H9 (cell line): ENCODE results near the gene ZNF646. TPM values are rescaled to one million over a fixed set of nuclear protein-coding genes. Genes with fewer than 3 reads are reported as not detected.

Experiments used
- DNase-seq: peaks from one replicate; pipeline ENCODE4 v3.0.0-alpha.2; 2017
- H2AFZ ChIP-seq: one replicate; pipeline ENCODE4 v1.6.1; 2013; ENCODE audit warnings: mild to moderate bottlenecking, low read length, control low read depth, moderate library complexity
- H2AK5ac ChIP-seq: 2 replicates; pipeline ENCODE4 v1.6.1; 2013; ENCODE audit warnings: low read length, control low read depth, mixed read lengths; ENCODE audit not compliant: insufficient read length
- H2BK120ac ChIP-seq: one replicate; pipeline ENCODE4 v1.6.1; 2013; ENCODE audit warnings: low read depth, mild to moderate bottlenecking, low read length, control low read depth, inconsistent platforms; ENCODE audit not compliant: poor library complexity, severe bottlenecking
- H2BK12ac ChIP-seq: 2 replicates; pipeline ENCODE4 v1.6.1; 2013; ENCODE audit warnings: low read length, control low read depth, mixed read lengths, low read depth; ENCODE audit not compliant: insufficient read length
- H2BK15ac ChIP-seq: 2 replicates; pipeline ENCODE4 v1.6.1; 2013; ENCODE audit warnings: low read depth, low read length, control low read depth
- H2BK20ac ChIP-seq: one replicate; pipeline ENCODE4 v1.6.1; 2013; ENCODE audit warnings: low read depth, mild to moderate bottlenecking, low read length, control low read depth, inconsistent platforms; ENCODE audit not compliant: poor library complexity, severe bottlenecking
- H2BK5ac ChIP-seq: 2 replicates; pipeline ENCODE4 v1.6.1; 2013; ENCODE audit warnings: low read length, control low read depth, mixed read lengths; ENCODE audit not compliant: insufficient read length
- H3K14ac ChIP-seq: 2 replicates; pipeline ENCODE4 v1.6.1; 2013; ENCODE audit warnings: low read length, control low read depth; ENCODE audit not compliant: insufficient read depth
- H3K18ac ChIP-seq: 2 replicates; pipeline ENCODE4 v1.6.1; 2013; ENCODE audit warnings: low read depth, mild to moderate bottlenecking, mixed read lengths, low read length, control low read depth; ENCODE audit not compliant: insufficient read length
- H3K23ac ChIP-seq: 2 replicates; pipeline ENCODE4 v1.6.1; 2013; ENCODE audit warnings: low read length, control low read depth, mixed read lengths, low read depth; ENCODE audit not compliant: insufficient read length
- H3K23me2 ChIP-seq: 2 replicates; pipeline ENCODE4 v1.6.1; 2013; ENCODE audit warnings: low read depth, mild to moderate bottlenecking, mixed read lengths, low read length, control low read depth; ENCODE audit not compliant: insufficient read length, poor library complexity, severe bottlenecking
- H3K27ac ChIP-seq: 2 replicates; pipeline ENCODE4 v1.5.1; 2013; ENCODE audit warnings: low read length, control low read depth, mixed read lengths, low read depth; ENCODE audit not compliant: insufficient read length
- H3K27me3 ChIP-seq: 2 replicates; pipeline ENCODE4 v1.6.1; 2013; ENCODE audit warnings: low read length, control low read depth, inconsistent platforms; ENCODE audit not compliant: insufficient read depth
- H3K4ac ChIP-seq: 2 replicates; pipeline ENCODE4 v1.6.1; 2013; ENCODE audit warnings: low read depth, mild to moderate bottlenecking, control low read depth, inconsistent platforms, low read length, moderate library complexity
- H3K4me1 ChIP-seq: 2 replicates; pipeline ENCODE4 v1.6.1; 2013; ENCODE audit warnings: low read length, control low read depth, inconsistent platforms; ENCODE audit not compliant: insufficient read depth
- H3K4me2 ChIP-seq: 2 replicates; pipeline ENCODE4 v1.6.1; 2013; ENCODE audit warnings: low read length, control low read depth, mixed read lengths; ENCODE audit not compliant: insufficient read length, insufficient read depth
- H3K56ac ChIP-seq: 2 replicates; pipeline ENCODE4 v1.6.1; 2013; ENCODE audit warnings: low read depth, mild to moderate bottlenecking, mixed read lengths, low read length, control low read depth; ENCODE audit not compliant: insufficient read length
- H3K79me1 ChIP-seq: 2 replicates; pipeline ENCODE4 v1.6.1; 2013; ENCODE audit warnings: low read depth, mild to moderate bottlenecking, moderate library complexity, low read length, control low read depth, inconsistent platforms; ENCODE audit not compliant: insufficient read depth, poor library complexity, severe bottlenecking
- H3K79me2 ChIP-seq: 2 replicates; pipeline ENCODE4 v1.6.1; 2013; ENCODE audit warnings: low read length, control low read depth, inconsistent platforms; ENCODE audit not compliant: insufficient read depth
- H3K9ac ChIP-seq: 2 replicates; pipeline ENCODE4 v1.6.1; 2013; ENCODE audit warnings: low read length, control low read depth, mixed read lengths; ENCODE audit not compliant: insufficient read length; ENCODE audit errors: extremely low read depth
- H3K9me3 ChIP-seq: one replicate; pipeline ENCODE4 v1.6.1; 2013; ENCODE audit warnings: low read depth, low read length, inconsistent platforms; ENCODE audit not compliant: control insufficient read depth
- H3T11ph ChIP-seq: one replicate; pipeline ENCODE4 v1.6.1; 2013; ENCODE audit warnings: mild to moderate bottlenecking, low read length, control low read depth, inconsistent platforms
- H4K20me1 ChIP-seq: one replicate; pipeline ENCODE4 v1.6.1; 2013; ENCODE audit not compliant: control insufficient read depth, insufficient read length, insufficient read depth
- H4K5ac ChIP-seq: 2 replicates; pipeline ENCODE4 v1.6.1; 2013; ENCODE audit warnings: low read depth, mild to moderate bottlenecking, mixed read lengths, low read length, control low read depth; ENCODE audit not compliant: insufficient read length
- H4K8ac ChIP-seq: replicated peaks from 2 replicates; pipeline ENCODE4 v1.6.1; 2013; ENCODE audit warnings: low read length, control low read depth, mixed read lengths, low read depth; ENCODE audit not compliant: insufficient read length
- H4K91ac ChIP-seq: 2 replicates; pipeline ENCODE4 v1.6.1; 2013; ENCODE audit warnings: low read depth, mild to moderate bottlenecking, moderate library complexity, mixed read lengths, low read length, control low read depth; ENCODE audit not compliant: insufficient read length
- H3K27ac Mint-ChIP-seq, 3 experiments: 2 replicates in 2 of 3; 3 replicates in 1 of 3; pipeline ENCODE4 v1.8.0; 2020 to 2021; ENCODE audit warnings: mixed read lengths in 3 of 3, mild to moderate bottlenecking in 1 of 3, moderate library complexity in 1 of 3
- H3K27me3 Mint-ChIP-seq: 2 replicates; pipeline ENCODE4 v1.8.0; 2021; ENCODE audit warnings: low read depth, mild to moderate bottlenecking, moderate library complexity, mixed read lengths
- H3K36me3 Mint-ChIP-seq, 3 experiments: 2 replicates in 2 of 3; 3 replicates in 1 of 3; pipeline ENCODE4 v1.8.0; 2020 to 2021; ENCODE audit warnings: low read depth in 3 of 3, mixed read lengths in 3 of 3; ENCODE audit not compliant: insufficient read depth in 1 of 3
- H3K4me1 Mint-ChIP-seq, 2 experiments: 2 replicates each; pipeline ENCODE4 v1.8.0; 2020; ENCODE audit warnings: mixed read lengths in 2 of 2
- H3K4me3 Mint-ChIP-seq, 2 experiments: 2 replicates in 1 of 2; 3 replicates in 1 of 2; pipeline ENCODE4 v1.8.0; 2020 to 2021; ENCODE audit warnings: mild to moderate bottlenecking in 2 of 2, mixed read lengths in 2 of 2, moderate library complexity in 1 of 2
- H3K9me3 Mint-ChIP-seq, 2 experiments: 2 replicates in 1 of 2; 3 replicates in 1 of 2; pipeline ENCODE4 v1.8.0; 2020; ENCODE audit warnings: mild to moderate bottlenecking in 2 of 2, mixed read lengths in 2 of 2, moderate library complexity in 1 of 2
- CTCF ChIP-seq: fragments of 200-600 bp; sonication (generic); conservative IDR thresholded peaks from 3 replicates; pipeline ENCODE4 v1.8.0; 2021; ENCODE audit warnings: antibody characterized with exemption, mild to moderate bottlenecking
- WGBS: extraction: QIAGEN DNeasy Blood & Tissue Kit; methylation state at CpG from one replicate; pipeline ENCODE4 v1.1.7; 2013; ENCODE audit warnings: missing lambda C conversion rate, low lambda C conversion rate, mixed read lengths; ENCODE audit not compliant: insufficient read length; ENCODE audit errors: extremely low coverage; 5-methylcytosine and 5-hydroxymethylcytosine counted together
- total RNA-seq: library from RNA; stranded (reverse); gene quantifications from 2 replicates; pipeline ENCODE4 v1.2.1, GENCODE V29; 2021

The ZNF646 gene
- total RNA-seq, 1 experiment from 2014 or later = 29.2 TPM

- Histone ChIP-seq H3K4me1 (no peaks in the 10 kb centered on the region), H4K5ac (no peak overlapping the region), H3K27ac (no peak overlapping the region), H4K20me1 (peaks cover 4% of the 10 kb centered on the region), H2BK120ac (no peak overlapping the region), H3K4me2 (no peak overlapping the region), H3K14ac (no peak overlapping the region), H3K79me1 (no peaks in the 10 kb centered on the region), H2BK15ac (no peak overlapping the region), H3K9ac (no peak overlapping the region), H2BK20ac (no peak overlapping the region), H4K8ac (no peak overlapping the region), H2BK5ac (no peak overlapping the region), H3K56ac (no peak overlapping the region), H3K23ac (no peak overlapping the region), H3K79me2 (peaks cover 1% of the 10 kb centered on the region; the same call in 1 of the 2 replicates), H3T11ph (no peak overlapping the region), H3K9me3 (no peaks in the 10 kb centered on the region), H2AK5ac (no peak overlapping the region), H2AFZ (no peak overlapping the region), H4K91ac (no peak overlapping the region), H3K27me3 (no peaks in the 10 kb centered on the region), H2BK12ac (no peak overlapping the region), H3K23me2 (no peaks in the 10 kb centered on the region), H3K4ac (no peak overlapping the region), H3K18ac (no peak overlapping the region)
- Mint-ChIP-seq H3K36me3 (peaks cover 31 to 62% (median 59%) of the 10 kb centered on the region in 3 experiments; a peak in 6 of 7 replicates), H3K27ac (no peak overlapping the region), H3K9me3 (no peaks in the 10 kb centered on the region), H3K27me3 (no peaks in the 10 kb centered on the region), H3K4me1 (peaks cover 0 to 3% of the 10 kb centered on the region in 2 experiments; a peak in 1 of 4 replicates), H3K4me3 (no peak overlapping the region; a peak in 1 of 5 replicates)
- TF ChIP-seq CTCF = no peak
- no peak for DNase-seq
- WGBS = no CpG with 5 or more reads among the region's 13 CpGs
Observed at GRCh38 chr16:31080756-31081419, 6.7 kb downstream of the ZNF646 start.
